CD4-positive, alpha-beta T cell treated with Interferon alpha-2 for 1 hour (primary cell): Measurements from ENCODE around the gene IQCN.
A peak's percentile ranks its signal among the peaks of the same experiment; 100 is the strongest.
"Not testable (repeated sequence)": the region's sequence is repeated elsewhere in the genome, so short reads cannot be mapped to it uniquely, and the experiment has no call there.

Experiments
- DNase-seq, 2 donors: peaks; one replicate each; pipeline ENCODE4 v3.0.0-alpha.2; 2020 to 2022

The IQCN gene

GRCh38 chr19:18230941-18231734, 43.1 kb downstream of the IQCN start:
- no peak for DNase-seq

- DNase-seq = no peak
Measured at GRCh38 chr19:18229915-18230314, 44.3 kb downstream of the IQCN start.

- DNase-seq = no peak
Measured at GRCh38 chr19:18229474-18229873, 44.8 kb downstream of the IQCN start.

GRCh38 chr19:18227781-18228271, 46.4 kb downstream of the IQCN start:
- DNase-seq = no peak

- DNase-seq = no peak
Measured at GRCh38 chr19:18226956-18227780, 47.1 kb downstream of the IQCN start.

GRCh38 chr19:18225702-18226468, 48.4 kb downstream of the IQCN start, which contains the start of gene PDE4C:
Gene PDE4C, minus strand, starts transcription at chr19:18226438. Its CDS starts 23 bp downstream, at chr19:18226415.
- DNase-seq = no peak

GRCh38 chr19:18225355-18225701, 48.9 kb downstream of the IQCN start:
- DNase-seq = no peak

- DNase-seq = peak; percentile 90 to 91
Measured at GRCh38 chr19:18224525-18225354, 49.5 kb downstream of the IQCN start.

GRCh38 chr19:18223860-18224524, 50.3 kb downstream of the IQCN start:
- peak in 1 of 2 donors; percentile 29 for DNase-seq

- DNase-seq = no peak
Measured at GRCh38 chr19:18221815-18222725, 52.2 kb downstream of the IQCN start.

GRCh38 chr19:18220632-18221275, 53.5 kb downstream of the IQCN start:
- no peak for DNase-seq

- no peak for DNase-seq
Measured at GRCh38 chr19:18219911-18220631, 54.2 kb downstream of the IQCN start.

GRCh38 chr19:18218600-18218999, 55.7 kb downstream of the IQCN start:
- DNase-seq = no peak

GRCh38 chr19:18218159-18218558, 56.1 kb downstream of the IQCN start:
- DNase-seq = no peak

- no peak for DNase-seq
Measured at GRCh38 chr19:18216789-18217188, 57.5 kb downstream of the IQCN start.

GRCh38 chr19:18214779-18215433, 59.3 kb downstream of the IQCN start:
- no peak for DNase-seq

GRCh38 chr19:18211683-18212082, 62.6 kb downstream of the IQCN start:
- DNase-seq = no peak

GRCh38 chr19:18209912-18210311, 64.3 kb downstream of the IQCN start:
- DNase-seq = not testable (repeated sequence)
